GM18870 (cell line): ENCODE data around the gene HEPN1.
A peak's percentile ranks its signal among the peaks of the same experiment; 100 is the strongest.
"Not testable (repeated sequence)": the region's sequence is repeated elsewhere in the genome, so short reads cannot be mapped to it uniquely, and the experiment has no call there.

Experiments used
- ATAC-seq: cut with Tn5 transposase; IDR thresholded peaks from one replicate; pipeline ENCODE4 v1.9.1; 2021; ENCODE audit warnings: moderate library complexity; ENCODE audit not compliant: unreplicated experiment

Gene HEPN1

DNA sequence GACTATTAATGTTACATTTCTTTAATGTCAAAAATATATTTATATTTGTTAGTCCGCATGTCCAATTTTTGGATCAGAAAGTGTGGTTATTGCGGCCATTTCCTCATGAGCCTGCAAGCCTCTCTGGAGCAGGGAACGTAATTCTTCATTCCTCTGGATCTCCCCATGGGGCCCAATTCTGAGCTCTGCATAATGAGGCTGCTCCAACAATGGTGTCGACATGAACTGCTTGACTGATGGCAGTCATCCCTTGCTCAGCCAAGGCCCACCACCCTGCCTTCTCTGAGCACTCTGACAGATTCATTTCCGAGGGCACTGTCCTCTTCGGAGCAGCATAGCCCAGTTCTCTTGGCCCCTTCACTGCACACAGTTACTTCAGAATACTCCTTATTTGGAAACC lies 19.9 kb downstream of the HEPN1 start:
- no peak for ATAC-seq

DNA sequence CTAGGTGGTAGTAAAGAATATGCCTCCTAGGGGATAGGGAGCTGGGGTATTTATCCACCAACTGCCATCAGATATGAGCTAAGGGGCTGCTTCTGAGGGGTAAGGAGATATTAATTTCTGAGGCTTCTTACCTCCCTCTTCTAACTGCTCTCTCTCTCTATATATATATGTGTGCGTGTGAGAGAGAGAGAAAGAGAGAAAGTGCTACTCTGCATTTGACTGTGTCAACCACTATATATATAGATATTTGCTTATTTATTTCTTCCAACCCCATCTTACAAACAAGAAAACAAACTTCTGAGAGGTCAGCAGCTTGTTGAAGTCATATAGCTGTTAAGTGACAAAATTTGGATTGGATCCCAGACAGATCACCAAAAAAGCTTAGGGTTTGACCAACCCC lies 22.7 kb downstream of the HEPN1 start:
- no peak for ATAC-seq

DNA sequence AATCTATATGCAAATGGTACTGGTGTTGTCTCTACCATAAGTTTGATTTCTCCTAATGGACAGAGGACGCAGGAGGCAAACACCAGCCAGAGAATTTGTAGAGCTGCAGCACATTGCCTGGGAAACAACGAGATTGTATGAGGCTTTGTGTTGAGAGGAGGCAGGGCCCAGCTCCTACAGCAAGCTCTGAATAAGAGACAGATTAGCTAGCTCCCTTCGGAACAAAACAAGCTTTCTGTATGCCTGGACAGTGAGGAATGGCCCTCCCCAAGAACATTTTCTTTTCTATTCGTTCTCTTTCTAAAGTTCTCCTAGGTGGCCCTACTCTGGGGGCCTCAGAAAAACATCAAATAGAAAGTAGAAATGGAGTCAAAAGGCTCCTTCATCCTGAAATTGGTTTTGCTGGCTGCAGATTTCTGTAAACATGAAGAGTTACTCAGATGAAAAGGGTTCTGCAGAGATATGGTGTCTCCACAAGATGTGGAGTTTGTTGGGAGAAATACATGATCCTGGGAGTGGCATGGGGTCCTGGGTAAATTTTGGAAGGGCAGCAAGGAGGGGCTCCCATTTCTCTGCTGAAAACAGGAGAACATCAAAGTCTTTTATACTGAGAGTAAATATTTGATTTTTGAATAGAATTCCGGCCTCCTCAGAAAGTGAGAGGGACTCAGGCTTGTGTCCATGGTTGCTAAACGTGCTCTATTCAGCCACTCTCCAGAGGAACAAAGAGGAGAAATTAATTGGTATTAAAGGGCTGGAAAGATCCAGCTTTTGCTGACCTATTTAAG lies 23.6 kb downstream of the HEPN1 start:
- no peak for ATAC-seq

DNA sequence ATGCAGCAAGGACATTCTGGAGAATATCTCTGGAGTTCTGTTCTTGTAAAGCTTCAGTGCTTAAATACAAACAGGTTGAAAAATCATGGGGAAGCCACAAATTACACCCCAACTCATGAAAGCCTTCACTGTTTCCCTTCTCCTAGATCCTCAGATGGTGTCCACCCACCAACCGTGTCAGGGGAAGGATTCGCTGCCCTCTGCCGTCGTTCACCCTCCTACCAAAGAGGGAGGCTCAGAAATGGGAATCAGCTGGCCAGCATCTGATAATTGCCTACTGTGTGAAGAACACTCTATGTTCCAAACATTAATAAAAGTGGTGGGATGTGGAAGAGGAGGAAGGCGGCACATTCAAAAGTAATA lies 24.2 kb downstream of the HEPN1 start:
- ATAC-seq: no peak

DNA sequence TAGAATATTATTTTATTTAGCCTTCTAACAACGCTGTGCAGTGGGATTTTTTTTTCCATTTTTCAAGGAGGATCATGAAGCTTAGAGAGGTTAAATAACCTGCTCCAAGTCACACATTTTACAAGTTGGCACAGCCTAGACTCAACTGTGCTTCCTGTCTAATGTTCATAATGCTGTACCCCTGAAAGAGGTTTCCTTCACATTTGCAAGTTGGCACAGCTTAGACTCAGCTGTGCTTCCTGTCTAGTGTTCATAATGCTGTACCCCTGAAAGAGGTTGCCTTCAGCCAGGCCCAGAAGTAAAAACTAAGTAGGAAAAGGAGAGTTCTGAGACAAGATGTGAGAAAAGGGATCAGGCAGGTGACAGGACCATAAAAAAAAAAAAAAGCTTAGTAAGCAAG lies 24.7 kb downstream of the HEPN1 start:
- ATAC-seq: no peak

DNA sequence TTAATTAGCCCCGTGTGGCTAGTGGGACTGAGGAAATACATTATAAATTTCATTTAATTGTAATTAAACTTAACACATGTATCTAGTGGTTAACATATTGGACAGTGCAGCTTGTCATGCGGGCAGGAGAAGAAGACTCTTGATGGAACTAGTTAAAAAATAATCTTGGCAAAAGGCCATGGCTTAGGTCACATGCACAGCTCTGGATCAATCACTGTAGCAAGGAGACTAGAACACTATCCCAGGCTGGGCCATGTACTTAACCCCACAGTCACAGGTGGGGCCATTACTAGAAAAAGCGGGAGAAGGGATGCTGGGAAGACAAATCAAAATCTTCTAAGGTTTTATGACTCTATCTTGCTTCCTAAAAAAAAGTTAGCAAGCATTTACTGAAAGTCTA lies 25.5 kb downstream of the HEPN1 start:
- no peak for ATAC-seq

DNA sequence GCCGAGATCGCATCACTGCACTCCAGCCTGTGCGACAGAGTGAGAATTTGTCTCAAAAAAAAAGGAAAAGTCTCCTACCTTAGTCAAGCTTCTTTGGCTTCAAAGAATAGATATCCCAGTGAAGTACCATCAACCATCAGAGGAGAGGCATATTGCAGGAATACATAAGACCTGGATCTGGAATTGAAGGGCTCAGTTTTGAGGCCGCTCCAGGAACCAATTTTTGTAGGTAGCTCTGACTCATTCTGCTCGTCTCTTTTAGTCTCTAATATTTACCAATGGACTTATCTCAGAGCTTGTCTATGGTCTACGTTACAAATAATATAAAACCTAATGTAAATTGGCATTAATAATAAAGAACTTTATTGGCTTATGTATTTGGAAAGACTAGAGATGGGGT lies 26.8 kb downstream of the HEPN1 start:
- ATAC-seq: no peak

DNA sequence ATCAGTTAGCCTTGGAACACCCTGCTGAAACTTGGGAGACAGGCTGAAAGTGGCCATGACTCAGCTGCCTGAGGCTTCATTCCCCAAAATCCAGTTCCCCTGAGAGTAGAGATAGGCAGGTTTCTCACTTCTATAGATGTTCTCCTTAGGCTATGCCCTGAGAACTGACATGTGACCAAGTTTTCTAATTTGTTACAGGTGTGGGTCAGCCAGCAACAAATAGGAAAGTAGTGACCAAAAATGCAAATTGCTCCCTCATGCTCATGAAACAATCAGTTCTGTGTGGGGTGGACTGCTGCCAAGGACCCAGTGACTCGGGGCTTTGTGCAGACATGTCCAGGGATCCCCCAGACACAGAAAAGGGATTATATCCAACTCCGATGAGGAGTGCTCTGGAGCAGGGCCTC lies 27.7 kb downstream of the HEPN1 start:
- no peak for ATAC-seq

DNA sequence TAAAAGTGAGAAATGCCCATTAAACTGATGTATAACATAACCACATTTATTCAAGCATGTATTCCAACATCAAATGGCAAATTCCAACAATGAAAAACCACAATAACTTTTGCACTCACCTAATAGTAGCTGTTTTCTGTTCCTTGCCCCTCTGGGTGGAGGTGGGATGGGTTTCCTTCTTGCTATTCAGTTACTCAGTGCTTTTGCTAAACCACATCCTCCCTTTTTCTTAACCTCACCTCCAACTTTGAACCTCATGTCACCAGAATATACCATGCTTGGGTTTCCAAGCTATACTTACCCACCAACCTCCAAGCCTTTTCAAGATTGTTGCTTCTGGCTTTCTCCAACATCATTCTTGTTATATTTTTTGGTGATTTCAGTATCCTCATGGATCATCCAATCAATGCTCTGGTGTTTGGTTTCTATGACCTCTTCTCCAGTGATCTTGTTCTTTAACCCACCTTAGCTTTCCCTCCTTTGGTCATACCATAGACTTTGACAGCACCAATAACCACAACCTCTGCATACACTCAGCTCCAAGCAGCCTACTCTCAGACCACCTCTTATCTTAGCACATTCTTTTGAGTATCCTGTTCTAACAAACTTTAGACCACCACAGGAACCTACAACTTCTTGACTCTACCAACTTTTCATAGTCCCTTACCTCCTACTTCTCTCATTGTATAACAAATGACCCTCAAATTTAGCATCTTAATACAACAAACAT lies 31.7 kb downstream of the HEPN1 start:
- no peak for ATAC-seq

DNA sequence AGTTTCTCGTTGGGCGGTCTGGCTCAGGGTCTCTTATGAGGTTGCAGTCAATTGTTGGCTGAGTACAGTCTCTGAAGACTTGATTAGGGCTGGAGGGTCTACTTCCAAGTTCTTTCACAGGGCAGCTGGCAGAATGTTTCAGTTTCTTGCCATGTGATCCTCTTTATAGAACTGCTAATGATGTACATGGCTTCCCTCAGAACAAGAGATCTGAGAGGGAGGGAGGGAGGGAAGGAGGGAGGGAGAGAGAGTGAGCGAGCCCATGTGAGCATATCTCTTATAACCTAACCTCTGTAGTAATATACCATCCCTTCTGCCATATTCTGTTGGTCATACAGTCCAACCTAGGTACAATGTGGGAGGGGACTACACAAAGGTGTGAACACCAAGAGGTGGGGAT lies 32.3 kb downstream of the HEPN1 start:
- no peak for ATAC-seq

DNA sequence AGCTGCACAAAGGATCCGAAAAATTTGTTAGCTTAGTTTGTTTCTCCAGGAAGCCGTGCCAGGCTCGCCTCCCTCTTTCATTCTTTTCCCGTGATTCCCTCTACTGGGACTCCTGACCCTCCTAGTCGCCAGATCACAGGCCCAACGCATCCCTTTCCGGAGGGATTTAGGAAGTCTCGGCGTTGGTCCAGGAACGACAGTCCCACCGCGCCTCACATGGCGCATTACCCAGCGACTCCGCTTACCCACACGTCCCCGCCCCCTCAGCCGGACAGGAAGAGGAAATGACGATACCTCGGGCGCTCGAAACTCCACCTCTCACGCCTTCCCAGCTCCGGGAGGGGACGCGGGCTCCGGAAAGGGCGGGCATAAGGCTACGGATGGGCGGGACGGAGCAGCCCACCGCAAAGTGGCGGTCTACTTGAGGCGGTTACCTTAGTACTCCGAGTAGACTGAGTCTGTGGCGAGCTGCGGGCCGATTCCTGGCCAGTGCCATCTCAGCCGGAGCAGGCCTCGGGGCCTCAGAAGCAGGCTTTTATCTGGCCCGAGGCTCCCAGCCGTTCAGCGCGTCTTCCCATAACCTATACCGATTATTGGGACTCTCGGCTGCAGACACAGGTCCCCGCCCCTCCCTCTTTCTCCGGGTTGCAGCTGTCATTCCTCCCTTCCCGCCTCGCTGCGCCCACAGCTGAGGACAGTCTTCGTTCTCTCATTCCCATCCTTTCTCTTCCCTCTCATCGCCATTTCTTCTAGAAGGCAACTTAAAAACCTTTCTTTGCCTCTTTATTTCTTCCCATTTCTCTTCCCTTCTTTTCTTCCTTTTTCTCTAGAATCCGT lies 34.9 kb downstream of the HEPN1 start, which contains the start of gene CCDC15:
TSS of gene CCDC15 (plus strand) at position 450 of the 837 bp plus-strand sequence. CDS start 531 bp downstream, outside the sequence.
- peak; percentile 96 for ATAC-seq

DNA sequence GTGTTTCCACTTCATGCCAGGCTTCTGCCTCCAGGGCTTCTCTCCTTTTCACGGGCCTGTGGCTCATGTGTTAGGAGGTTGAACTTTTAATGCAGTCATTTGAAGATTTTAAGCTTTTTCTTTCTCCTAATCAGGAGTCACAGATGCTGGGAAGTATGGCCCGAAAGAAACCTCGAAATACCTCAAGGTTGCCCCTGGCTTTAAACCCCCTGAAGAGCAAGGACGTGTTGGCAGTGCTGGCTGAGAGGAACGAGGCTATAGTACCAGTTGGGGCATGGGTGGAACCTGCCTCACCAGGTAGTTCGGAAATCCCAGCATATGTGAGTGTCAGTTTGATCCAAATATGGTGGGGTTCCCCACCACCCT lies 35.5 kb downstream of the HEPN1 start:
- no peak for ATAC-seq

DNA sequence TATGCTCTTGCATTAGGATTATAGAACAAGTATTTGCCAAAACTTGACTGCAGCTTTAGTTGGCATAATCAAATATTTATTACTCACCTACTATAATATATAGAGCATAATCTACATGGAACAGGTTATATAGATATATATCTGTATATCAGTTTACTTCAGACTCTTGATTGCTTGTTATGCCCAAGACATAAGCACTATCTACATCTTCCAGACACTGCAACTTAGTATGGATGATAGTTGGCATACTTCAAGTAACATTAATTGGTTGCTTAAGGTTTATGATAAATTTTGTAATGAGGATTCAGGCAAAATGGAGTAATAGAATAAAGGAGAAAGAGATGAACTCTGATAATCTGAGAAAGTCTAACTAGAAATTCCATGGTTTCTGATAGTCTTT lies 36.0 kb downstream of the HEPN1 start:
- ATAC-seq: no peak

DNA sequence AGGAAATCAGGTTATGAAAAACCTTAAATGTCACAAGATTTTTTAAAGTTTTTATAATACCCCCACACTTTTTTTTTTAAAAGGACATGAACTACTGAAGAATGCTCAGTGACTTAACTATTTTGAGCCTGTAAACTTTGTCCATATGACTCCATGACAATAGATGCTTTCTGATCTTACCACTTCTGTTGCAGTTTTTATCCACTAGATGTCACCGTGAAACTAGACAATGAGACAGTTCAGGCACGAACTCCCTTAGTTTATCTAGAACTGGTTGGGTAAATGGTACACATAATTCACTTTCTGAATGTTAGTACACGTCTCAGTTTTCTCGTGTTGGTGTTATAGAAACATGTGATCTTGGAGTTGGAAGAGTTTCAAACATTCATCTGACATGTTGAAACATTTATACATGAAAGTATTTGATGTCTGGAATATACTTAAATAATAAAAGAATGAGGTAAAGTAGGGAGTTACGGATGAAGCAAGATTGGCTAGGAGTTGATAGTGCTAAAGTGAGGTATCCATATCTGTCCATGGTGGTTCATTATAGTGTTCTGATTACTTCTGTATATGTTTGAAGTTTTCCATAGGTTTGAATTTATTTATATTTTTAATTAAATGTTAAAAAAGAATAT lies 43.0 kb downstream of the HEPN1 start:
- ATAC-seq: peak; percentile 83

DNA sequence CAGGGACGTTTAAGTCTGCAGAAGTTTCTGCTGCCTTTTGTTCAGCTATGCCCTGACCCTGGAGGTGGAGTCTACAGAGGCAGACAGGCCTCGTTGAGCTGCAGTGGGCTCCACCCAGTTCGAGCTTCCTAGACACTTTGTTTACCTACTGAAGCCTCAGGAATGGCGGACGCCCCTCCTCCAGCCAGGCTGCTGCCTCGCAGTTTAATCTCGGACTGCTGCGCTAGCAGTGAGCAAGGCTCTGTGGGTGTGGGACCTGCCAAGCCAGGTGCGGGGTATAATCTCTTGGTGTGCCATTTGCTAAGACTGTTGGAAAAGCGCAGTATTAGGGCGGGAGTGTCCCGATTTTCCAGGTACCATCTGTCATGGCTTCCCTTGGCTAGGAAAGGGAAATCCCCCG lies 49.1 kb downstream of the HEPN1 start:
- not testable (repeated sequence) for ATAC-seq
